Activated CD4-positive, CD25-positive, alpha-beta regulatory T cell treated with anti-CD3 and anti-CD28 coated beads, Interleukin-2, amount 50 U/mL, for 16 hours (primary cell): ENCODE measurements around the gene GPR153.

ENCODE experiments used
- DNase-seq: peaks from one replicate; pipeline ENCODE4 v3.0.0-alpha.2; 2020; ENCODE audit warnings: low read depth, low spot score

GPR153 gene

DNA sequence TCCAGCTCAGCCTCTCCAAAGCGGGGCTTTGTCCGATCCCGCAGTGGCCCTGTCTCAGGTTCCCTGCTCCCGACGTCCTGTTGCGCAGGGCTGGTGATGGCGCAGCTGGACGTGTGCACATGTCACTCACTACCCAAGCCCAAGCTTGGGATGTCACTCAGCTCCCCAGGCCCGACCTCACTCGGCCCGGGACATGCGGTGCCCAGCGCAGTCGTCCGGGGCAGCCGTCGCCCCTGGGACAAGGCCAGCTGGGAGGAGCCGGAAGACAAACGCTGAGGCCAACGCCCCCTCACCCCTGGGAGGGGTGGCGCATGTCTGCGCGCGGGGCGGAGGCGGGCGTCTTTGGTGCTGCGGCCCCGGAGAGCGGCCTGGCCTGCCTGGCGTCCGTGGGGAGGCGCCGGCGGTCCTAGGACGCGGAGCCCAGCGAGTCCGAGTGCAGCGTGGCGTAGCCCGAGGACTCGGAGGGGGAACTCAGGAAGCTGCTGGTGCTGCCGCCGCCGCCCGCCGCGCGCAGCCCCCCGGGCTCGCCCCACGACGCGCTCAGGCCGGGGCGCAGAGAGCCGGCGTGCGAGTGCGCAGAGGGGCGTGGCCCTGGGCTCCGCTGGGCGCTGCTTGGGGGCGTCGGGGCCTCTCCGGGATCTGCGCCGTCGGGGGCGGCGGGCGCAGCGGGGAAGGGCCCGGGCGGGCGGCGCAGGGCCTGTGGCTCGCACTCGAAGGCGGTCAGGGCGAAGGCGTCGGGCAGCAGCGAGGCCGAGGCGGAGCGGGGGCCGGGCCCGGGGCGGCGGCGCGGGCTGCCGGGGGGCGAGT, 11.8 kb downstream of the GPR153 start:
- DNase-seq = no peak

DNA sequence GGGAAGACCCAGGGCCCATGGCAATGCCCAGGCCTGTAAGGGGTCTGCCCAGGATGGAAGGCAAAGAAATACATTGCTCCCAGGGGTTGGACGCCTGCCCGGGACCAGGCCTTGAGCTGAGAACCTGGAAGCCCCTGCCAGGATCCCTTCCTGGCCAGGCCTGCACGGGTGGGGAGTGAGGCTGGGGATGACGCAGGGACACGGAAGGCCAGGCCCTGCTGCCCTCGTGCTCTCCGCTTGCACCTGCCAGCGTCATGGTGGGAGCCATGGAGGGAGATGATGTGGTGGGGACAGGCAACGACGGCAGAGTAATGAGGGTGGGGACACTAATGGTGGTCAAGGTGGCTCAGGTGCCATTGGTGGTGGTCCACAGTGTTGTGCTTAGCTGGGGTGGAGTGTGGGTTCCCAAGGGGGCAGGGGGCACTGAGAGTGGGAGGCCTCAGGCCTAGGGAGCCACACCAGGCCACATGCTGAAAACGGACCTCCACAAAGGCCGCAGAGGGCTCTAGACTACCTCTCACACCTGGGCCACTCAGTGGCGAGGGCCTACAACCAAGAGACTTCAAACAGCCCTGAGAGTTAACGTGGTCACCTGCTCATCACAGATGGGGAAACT, 12.6 kb downstream of the GPR153 start:
- no peak for DNase-seq

DNA sequence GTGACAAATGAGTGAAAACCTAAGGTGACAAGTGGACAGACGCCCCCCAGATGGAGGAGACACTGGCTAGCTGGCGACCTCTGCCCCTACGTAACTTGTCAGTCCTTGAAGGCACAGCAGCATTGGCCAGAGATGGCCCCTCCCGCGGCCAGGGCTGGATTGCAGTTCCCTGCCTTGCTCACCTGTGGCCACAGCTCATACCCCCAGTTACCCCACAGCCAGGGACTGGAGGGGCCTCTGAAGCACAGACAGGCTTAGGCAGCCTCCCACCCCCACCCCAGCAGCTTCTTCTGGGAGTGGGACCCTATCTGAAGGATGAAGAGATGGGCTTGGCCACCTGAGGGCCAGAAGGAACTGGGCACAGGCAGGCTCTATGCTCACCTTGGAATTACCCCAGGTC, 13.2 kb downstream of the GPR153 start:
- DNase-seq = no peak

DNA sequence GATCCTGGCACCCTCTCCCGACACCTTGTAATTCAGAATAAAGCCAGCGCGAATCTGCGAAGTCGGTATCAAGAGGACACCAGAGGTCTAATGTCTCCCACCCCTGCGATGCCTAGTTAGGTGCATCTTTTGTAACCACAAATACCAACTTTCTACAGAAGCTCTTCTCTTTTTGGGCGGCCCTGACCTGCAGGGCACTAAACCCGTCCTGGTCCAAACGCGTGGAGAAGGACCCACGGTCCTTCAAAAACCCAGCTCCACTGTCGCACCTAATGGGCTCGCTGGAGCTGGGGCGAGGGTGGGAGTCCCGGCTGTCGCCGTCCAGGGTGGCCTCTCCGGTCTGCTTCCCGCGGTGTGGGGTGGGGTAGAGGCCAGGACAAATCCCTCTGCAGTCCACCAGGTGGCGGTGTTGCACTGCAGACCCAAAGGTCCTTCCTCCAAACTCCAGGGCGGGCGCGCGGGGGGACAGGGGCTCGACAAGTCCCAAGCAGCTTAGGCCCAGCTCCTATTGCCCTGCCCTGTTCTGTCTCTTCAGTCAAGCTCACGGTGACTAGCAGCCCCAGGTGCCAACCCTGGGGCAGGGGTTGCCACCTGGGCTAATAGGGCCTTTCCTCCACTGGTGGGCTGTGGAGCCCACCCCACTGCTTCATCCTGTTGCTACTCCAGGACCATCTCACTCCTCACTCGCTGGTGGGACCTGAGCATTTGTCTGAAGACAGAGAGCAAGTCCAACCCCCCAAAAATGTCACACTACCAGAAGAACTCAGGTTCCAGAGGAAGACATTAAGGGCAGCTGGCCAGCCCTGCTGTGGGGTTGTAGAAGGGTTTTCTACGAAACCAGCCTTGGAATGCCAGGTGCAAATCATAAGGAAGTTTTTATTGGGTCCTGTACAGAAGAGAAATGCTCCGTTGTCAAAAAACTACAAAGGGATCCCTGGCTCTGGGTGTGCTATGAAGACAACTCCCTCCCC, 14.1 kb downstream of the GPR153 start:
- peak; percentile 66 for DNase-seq

DNA sequence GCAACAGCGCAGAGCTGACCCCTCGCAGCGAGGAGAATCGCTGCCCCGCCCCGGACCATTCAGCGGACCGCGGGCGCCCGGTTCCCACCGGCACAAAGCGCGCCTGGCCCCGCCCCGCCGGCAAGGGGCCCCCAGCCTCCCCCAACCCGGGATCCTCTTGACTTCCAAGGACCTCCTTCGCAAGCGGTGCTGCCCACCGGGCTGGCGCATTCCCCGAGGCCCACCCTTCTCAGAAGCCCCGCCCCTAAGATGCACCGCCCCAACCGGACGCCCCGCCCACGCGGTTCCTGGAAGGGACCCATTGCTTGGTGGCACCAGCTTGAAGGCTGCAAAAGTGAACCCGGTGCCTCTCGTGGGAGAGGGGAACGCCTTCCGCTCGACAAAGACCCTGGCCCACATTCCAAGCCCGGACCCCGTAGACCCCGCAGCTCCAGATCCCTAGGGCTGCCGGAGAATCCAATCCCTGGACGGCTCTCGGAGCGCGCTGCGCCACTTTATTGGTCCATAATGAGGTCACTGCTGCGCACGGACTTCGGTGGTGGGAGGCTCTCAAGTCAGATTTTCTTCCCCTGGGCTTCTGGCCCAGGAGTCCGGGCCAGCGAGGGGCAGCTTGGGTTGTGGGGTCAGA, 14.9 kb downstream of the GPR153 start:
- no peak for DNase-seq

DNA sequence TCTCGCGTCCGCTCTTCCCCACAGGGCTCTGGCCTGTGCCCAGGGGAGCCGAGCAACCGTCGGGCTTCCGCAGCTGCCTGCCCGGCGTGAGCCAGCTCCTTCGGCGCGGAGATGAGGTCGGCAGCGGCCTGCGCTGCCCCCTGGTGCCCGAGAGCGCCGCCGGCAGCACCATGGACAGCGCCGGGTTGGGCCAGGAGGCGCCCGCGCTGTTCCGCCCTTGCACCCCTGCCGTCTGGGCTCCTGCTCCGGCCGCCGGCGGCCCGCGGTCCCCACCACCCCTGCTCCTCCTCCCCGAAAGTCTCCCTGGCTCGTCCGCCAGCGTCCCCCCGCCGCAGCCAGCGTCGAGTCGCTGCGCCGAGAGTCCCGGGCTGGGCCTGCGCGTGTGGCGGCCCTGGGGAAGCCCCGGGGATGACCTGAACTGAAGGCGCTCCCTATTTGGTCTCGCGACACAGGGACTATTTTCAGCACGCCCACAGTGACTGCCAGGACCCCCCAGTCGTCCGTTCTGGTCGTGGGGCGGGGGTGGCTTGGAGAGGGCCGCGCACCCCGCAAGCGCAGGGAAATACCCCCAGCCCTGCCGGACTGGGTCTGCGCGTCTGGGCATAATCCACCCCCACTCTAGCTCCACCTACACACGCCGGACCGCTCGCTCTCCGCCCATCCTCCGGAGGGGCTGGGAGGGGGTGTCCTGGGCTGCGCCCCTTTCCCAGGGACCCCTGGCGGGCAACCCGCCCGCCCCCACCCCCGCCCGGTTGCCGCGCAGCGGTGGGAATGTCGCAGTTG, 15.6 kb downstream of the GPR153 start:
- DNase-seq = peak; percentile 48

DNA sequence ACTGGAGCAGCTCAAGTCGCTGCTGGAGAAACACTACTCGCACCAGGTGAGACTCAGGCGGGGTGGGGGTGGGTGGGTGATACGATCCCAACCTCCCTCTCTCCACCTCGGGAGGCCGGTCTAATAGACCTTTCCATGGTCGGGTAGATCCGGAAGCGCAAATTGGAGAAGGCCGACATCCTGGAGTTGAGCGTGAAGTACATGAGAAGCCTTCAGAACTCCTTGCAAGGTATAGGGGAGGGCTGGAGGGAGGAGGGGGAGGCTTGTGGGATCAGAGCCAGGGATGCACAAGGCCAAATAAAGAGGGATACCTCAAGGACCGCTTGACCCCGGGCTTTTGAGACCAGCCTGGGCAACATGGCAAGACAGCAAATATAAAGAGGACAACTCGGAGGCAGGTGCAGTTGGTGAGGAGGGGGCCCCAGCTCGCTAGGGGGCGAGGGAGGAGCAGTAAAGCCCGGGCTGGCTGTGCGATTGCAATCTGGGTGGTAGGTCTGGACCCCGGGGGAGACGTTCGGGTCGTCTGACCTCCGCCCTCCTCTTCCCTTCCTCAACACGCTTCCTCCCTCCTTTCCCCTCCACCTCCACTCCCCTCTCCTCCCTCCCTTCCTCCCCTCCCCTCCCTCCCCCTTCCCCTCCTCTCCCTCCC, 16.4 kb downstream of the GPR153 start:
- no peak for DNase-seq

DNA sequence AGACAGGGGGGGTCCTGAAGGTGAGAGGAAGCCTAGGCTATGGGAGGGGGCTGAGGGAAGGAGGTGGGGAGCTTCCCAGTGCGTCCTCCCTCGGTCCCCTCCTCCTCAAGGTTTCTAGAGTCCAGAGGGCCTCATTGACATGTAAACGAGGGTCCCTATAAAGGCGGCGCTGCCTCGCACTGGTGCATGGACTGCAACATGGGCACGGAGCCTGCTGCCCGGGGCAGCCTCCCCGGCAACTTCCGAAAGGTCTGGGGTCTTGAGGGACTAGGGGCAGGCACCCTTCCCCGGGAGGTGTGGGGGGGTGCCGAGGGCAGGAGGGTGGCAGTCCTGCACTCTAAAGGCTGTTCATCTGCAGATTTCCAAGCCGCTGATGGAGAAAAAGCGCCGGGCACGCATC, 16.9 kb downstream of the GPR153 start, which contains the start of gene HES3:
TSS of gene HES3 (plus strand) at position 187 of the 400 bp plus-strand sequence. CDS start at position 374, 187 bp downstream.
- no peak for DNase-seq

DNA sequence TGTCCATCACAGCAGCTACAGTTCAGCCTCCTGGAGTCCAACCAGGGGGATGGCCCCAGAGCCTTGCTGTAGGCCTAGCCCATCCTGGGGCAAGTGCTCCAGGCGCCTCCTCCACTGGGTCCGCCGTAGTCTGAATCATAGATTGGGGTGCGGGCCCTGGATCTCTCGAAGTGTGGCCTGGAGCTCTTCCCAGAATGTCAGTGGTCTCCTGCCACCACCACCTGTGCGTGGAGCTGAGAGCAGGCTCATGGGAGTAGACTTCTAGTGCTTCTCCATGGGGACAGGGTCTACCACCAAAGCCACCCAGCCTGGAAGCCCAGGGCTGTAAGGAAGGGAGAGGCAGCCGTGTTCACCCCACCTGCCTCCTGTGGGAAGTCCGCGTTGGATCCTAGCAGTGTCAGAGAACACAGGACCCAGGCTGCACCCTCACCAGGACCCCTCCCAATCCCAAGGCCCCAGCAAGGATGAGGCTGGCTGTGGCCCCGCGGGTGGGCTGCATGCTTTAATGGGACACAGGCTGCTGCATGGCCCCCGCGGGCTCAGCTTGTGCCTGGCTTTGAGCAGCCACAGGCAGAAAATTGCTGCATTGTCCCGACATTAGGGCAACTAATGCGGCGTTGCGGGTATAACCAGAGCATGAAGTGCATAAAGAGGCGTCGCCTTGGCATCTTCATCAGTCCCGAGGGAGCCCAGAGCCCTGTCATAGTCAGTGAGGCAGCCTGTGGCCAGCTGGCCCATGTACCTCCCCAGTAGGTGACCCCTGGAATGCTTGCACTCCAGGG, 17.7 kb downstream of the GPR153 start:
- DNase-seq = no peak

DNA sequence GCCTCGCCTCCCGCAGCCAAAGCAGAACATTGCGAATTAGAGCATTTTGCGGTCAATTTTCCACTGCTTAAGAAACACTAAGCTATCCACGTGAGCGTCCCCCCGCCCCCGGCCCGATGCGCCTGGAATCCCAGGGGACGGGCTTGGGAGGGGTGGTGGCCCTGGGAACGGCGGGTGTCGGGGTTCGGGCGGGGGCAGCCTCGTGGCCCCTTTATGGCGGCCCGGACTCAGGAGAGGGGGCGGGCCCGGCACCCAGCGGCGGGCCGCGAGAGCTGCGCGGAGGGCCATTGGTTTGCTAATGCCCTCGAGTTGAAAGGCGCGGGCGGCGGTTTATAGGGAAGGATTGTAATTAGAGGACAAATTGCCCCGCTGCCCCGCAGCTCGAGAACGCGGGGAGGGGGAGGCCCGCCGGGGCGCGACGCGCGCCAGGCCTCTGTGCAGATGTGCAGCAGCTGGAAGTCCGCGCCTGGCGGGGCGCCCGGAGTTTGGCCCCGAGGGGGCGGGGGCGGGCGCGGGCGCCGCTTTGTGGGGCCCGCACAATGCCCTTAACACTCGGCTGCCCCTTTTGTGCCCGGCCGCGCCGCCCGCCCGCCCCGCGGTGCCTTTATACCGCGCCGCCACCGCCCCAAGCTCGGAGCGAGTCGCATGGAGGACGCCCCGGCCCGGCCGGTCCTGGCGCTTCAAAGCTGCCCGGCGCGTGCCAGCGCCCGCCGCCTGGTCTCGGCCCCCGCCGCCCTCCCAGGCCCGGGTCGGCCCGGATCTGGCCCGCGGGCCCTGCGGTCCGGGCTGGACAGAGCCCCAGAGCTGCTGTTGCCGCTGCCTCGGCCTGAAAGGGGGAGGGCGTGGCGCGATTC, 18.8 kb downstream of the GPR153 start:
- DNase-seq = no peak

DNA sequence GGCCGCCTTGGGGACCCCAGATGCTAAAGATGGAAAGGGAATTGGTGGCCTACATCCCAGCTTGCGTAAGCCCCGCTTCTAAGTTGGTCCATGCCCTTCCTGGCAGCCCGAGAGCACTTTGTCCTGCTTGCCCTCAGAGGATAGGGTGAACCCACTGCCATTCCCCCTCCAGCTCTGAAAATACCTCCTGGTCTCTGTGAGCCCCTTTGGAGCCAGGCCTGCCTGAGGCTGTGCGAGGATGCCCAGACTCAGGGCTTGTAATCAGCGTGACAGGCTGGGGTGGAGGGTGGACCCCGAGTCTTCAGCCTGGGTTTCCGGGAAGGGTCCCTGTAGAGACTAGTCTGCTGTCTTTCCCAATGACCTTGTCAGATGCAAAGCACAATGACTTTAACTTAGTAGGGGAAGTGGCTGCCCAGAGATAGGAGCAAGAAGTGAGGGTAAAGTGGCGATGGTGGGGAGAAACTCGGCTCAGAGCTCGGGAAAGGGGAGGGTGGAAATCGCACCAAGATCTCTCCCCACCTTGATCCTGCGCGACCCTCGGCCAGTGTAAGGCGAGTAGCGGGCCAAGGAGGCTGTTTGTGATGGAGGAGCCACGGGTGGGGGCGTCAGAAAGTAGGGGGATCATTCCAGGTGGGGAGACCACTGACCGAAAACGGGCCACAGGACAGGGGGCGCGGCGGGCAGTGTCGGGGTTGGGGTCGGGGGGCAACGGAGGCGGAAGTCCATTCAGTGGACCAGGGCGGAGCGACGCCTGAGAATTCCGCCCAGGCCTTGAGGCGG, 19.6 kb downstream of the GPR153 start:
- no peak for DNase-seq

DNA sequence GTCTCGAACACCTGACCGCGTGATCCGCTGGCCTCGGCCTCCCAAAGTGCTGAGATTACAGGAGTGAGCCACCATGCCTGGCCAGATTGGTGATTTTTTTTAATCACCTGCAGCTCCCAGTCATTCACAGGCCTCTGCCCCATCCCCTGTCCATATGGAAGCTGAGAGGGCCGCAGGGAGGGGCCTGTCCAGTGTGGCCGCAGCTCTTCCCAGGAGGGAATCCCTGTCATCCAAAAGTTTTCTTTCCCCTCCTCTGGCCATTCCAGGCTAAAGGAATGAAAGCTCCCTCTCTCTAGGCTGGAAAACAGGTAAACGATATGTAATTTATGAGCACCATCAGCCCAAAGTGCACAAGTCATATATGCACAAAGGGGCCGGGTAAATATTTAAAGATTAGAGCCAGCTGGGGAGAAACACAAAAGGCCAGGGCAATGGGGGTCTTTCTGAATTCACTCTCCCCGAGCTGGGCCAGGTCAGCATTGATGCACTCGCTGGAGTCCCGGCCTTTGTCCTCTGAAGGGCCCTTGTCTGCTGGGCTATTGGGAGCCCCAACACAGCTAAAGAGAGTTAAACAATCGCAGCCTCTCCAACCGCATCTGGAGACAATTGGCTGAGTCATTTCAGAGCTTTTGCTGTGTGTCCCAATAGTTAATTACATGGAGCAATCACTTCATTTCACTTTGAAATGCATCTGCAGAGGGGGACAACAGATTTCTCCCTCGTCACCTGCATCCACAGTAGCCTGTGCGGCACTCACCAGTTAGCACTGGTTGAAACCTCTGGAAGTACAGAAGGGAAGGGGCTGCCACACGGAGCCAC, 20.7 kb downstream of the GPR153 start:
- no peak for DNase-seq

DNA sequence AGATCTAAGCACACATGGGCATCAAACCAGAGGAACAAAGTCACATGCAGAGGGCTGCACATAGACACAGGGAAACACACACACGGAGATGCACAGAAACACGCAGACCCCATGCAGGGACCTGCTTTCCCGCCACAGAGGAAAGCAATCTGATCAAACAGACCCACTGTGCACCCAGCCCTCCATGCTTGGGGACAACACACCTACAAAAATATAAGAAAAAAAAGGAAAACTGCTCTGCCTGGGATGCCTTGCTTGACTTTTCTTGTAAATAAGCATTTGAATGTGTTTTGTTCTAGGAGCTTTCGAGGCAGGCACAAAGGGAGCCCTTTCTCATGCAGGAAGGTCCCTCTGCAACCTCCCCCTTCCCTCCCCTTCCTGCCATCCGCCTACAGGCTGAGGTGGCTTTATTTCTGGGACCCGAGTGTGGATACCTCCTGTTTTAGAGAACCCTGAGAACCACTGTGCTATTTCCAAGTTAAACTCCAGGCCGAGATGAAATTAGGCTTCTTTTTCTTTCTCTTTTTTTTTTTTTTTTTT, 21.6 kb downstream of the GPR153 start:
- no peak for DNase-seq

DNA sequence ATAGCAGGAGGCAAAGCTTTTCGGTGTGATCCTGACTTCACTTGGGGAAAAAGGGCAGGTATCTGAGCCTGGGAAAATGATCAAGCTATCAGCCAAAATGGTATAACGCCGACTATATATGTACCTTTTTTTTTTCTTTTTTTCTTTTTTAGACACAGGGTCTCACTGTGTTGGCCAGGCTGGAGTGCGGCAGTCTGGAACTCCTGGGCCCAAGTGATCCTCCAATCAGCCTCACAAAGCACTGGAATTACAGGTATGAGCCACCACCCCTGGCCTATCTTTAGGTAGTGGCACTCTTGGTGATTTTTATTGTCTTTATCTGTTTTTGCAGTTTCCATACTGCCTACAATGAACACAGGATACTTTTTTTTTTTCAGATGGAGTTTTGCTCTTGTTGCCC, 23.8 kb downstream of the GPR153 start:
- DNase-seq = no peak

DNA sequence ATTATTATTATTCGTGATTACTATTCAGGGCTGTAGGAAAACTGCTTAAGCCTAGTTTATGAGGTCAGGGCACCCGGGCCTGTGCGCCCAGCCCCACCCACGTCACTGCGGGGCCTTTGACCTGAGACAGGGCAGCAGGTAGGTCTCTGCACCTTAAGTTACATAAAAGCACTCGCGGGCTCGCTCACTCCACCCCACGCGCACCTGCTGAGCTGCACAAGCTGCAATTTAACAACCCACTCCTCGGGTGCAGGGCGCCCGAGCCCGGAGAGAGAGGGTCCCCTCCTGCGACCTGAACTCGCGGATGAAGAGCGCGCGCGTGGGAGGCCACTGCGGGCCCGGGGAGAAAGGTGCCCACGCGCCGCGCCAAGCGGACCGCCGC, 25.6 kb downstream of the GPR153 start:
- DNase-seq = no peak

DNA sequence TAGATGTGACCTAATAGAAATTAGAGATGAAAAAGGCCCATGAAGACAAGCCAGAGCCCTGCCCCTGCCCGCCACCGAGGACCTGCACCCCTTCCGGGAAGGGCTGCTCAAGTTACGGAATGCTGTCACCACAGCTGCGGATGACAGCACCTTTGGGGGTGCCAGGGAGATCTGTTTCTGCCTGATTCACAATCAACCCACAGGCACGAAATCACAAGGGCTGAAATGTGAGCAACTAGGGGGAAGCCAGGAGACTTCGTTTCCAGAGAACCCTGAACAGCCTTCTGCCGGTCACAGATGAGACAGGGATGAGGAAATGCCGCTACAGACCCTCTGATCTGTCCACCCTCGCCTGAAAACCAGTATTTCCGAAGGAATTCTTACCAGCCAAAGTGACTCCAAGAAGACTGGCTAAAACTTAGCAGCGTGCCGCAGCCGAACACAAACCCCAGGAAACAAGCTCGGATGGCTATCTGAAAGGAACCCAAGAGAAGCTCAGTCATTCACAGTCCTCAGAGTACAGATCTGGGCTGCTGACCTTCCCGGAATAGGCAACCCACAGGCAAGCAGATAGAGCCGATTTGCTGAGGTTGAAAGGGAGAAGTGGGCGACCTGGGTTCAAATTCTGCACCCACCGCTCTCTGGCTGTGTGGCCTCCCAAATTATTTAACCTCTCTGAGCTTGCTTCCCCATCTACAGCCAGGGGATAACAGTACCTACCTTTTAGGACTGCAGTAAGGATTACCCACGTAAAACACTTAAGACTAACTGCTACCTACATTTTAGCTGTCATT, 26.2 kb downstream of the GPR153 start:
- no peak for DNase-seq
